Fibroblast of villous mesenchyme (primary cell): ENCODE results near the gene TMEM176B. TPM values are rescaled to one million over a fixed set of nuclear protein-coding genes. Genes with fewer than 3 reads are reported as not detected.
A peak's percentile ranks its signal among the peaks of the same experiment; 100 is the strongest.

Source experiments
- DNase-seq: peaks from one replicate; pipeline ENCODE4 v3.0.0-alpha.2; 2010; ENCODE audit warnings: low read depth
- H3K4me3 ChIP-seq: 2 replicates; pipeline ENCODE4 v1.5.1; 2011; ENCODE audit warnings: low read depth, mild to moderate bottlenecking, low read length
- CTCF ChIP-seq: IDR thresholded peaks from 2 replicates; pipeline ENCODE4 v1.5.1; 2012; ENCODE audit warnings: low read depth, mild to moderate bottlenecking, low read length; ENCODE audit not compliant: insufficient read depth
- total RNA-seq: library from RNA; depleted of rRNA; stranded (reverse); fragments of >200 nt; gene quantifications from 2 replicates; pipeline ENCODE4 v1.2.3, GENCODE V29; 2012

TMEM176B gene
- total RNA-seq, 1 donor, result 0.43 TPM

GRCh38 chr7:150766334-150766709, 33.8 kb downstream of the TMEM176B start:
- no peak overlapping the region for H3K4me3 ChIP-seq
- no peak for TF ChIP-seq CTCF
- no peak for DNase-seq

- no peak overlapping the region for H3K4me3 ChIP-seq
- DNase-seq, result no peak
- TF ChIP-seq CTCF, result no peak
Measured at GRCh38 chr7:150759479-150759878, 40.7 kb downstream of the TMEM176B start.

GRCh38 chr7:150756858-150757257, 43.3 kb downstream of the TMEM176B start:
- H3K4me3 ChIP-seq, result no peak overlapping the region
- DNase-seq, result peak; percentile 11
- peak; percentile 22 for TF ChIP-seq CTCF

- no peak for DNase-seq
- TF ChIP-seq CTCF, result no peak
- H3K4me3 ChIP-seq, result no peak overlapping the region
Measured at GRCh38 chr7:150756166-150756565, 44.0 kb downstream of the TMEM176B start.

GRCh38 chr7:150755473-150756099, 44.6 kb downstream of the TMEM176B start:
- no peak overlapping the region for H3K4me3 ChIP-seq
- no peak for TF ChIP-seq CTCF
- DNase-seq, result no peak

- no peak for TF ChIP-seq CTCF
- DNase-seq, result no peak
Measured at GRCh38 chr7:150754951-150755350, 45.2 kb downstream of the TMEM176B start.

More at GRCh38 chr7:150754951-150755350, 45.2 kb downstream of the TMEM176B start:
- no peak overlapping the region for H3K4me3 ChIP-seq
